A549 (cell line): Measurements from ENCODE around the gene GALNTL6.

Experiments used
- EP300 ChIP-seq, 2 experiments: fragments of >200 bp; sonication (Bioruptor Twin); formaldehyde crosslinking; IDR thresholded peaks; 2 replicates in 1 of 2; 3 replicates in 1 of 2; pipeline ENCODE4 v1.6.1; 2016 to 2017
- TF ChIP-seq, protein P1 (sequence below): fragments of 450-650 bp; IDR thresholded peaks from 2 replicates; pipeline ENCODE4 v1.6.1; 2014; ENCODE audit warnings: antibody characterized with exemption

DNA sequence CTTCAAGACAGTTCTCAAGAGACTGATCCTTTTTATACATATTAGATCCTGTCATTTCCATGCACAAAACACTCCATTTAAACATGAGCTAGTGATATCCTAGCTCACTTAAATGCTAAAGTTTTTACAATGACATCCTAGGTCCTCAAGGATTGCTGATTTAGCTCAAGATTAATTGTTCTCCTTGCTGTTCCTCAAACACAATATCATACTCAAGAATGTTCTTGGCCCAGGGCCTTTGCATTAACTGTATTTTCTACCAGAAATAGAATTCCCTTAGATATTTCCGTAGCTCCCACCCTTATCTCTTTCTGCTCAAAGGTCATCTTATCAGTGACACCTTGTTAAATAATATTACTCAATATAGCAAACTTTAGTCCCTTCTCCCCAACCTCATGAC, 270.1 kb downstream of the GALNTL6 start:
- TF ChIP-seq EP300 (IDR thresholded peaks at IDR 0.05), result no peak
- TF ChIP-seq, protein P1, sequence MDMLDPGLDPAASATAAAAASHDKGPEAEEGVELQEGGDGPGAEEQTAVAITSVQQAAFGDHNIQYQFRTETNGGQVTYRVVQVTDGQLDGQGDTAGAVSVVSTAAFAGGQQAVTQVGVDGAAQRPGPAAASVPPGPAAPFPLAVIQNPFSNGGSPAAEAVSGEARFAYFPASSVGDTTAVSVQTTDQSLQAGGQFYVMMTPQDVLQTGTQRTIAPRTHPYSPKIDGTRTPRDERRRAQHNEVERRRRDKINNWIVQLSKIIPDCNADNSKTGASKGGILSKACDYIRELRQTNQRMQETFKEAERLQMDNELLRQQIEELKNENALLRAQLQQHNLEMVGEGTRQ, result no peak
